NCI-H82 treated with DMSO at 0.1 percent for 48 hours (cell line): ENCODE data around the gene SEPTIN12.

Source experiments
- DNase-seq: peaks from one replicate; lab custom pipeline; 2025; ENCODE audit not compliant: unreplicated experiment; lab: John Stamatoyannopoulos, UW

SEPTIN12 gene, protein sequence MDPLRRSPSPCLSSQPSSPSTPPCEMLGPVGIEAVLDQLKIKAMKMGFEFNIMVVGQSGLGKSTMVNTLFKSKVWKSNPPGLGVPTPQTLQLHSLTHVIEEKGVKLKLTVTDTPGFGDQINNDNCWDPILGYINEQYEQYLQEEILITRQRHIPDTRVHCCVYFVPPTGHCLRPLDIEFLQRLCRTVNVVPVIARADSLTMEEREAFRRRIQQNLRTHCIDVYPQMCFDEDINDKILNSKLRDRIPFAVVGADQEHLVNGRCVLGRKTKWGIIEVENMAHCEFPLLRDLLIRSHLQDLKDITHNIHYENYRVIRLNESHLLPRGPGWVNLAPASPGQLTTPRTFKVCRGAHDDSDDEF

DNA sequence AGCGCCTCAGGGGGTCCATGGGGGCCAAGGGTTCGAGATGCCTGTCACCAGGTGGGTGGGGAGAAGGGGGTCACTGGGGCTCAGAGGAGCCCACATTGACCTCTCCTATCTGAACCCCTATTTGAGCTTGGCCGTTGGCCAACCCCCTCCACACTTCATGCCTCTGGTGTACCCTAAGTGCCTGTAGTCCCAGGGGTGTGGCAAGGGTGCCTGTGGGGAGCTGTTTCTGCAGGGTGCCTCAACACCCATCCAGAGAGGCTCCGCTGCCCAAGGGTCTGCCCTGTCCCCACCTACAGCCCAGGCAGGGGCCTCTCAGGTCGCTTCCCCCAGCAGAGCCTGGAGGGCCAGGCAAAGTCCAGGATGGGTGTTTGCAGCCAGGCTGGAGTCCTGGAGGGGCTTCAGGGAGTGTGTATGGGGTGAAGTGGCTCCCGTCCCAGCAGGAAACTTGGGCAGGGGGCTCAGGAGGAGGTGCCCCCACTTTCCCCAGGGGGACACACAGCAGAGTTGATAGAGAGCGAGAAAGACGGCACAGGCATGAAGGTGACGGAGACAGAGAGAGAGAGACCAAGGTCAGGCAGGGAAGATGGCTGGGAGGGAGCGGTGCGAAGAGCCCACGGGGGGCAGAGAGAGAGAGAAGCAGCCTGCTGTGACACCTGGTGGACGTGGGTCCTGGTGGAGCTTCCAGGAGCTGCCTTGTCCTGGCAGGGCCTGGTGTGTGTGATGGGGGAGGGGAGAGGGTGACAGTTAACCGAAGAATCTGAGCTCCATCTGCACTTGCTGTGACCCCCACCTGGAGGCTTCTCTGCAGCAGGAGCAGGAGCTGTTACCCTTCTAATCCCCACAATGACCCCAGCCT, at the start of gene SEPTIN12:
TSS of gene SEPTIN12 (minus strand) at position 719 of the 856 bp plus-strand sequence. CDS start at position 19, 700 bp downstream.
- DNase-seq, result peak; percentile 99

DNA sequence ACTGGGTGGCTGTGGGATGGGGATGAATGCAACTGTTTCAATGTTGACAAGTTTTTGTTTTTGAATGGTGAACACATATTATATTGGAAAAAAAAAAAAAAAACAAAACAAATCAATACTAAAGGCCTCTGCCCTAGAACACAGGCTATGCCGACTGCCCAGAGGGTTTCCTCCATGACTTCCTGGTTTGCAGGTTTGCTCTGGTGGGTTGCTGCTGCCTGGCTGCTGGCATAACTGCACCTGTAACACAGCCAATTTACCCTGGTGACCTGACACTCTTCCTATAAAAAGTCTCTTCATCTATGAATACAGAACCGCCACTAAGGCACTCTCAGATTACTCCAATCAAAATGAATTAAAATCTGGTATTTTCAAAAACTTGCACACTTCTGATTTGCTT, 48.6 kb upstream of the SEPTIN12 start:
- no peak for DNase-seq

DNA sequence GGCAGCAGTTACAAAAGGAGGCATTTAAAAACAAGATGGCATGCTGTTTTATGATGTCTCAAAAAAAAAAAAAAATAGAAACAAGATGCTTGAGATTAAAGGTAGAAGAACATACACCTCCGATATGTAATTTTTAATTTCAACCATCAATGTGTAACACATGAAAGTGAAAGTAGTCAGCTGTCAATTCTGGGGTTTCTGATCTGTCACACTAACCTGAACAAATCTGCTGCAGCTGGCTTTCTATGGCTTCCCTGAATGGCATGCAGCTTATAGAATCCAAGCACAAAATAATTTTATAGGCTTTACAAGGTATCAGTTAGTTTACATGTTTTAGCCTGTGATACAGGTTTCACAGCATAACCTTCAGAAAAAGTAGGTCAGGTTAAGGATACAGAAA, 45.4 kb upstream of the SEPTIN12 start:
- DNase-seq, result no peak

DNA sequence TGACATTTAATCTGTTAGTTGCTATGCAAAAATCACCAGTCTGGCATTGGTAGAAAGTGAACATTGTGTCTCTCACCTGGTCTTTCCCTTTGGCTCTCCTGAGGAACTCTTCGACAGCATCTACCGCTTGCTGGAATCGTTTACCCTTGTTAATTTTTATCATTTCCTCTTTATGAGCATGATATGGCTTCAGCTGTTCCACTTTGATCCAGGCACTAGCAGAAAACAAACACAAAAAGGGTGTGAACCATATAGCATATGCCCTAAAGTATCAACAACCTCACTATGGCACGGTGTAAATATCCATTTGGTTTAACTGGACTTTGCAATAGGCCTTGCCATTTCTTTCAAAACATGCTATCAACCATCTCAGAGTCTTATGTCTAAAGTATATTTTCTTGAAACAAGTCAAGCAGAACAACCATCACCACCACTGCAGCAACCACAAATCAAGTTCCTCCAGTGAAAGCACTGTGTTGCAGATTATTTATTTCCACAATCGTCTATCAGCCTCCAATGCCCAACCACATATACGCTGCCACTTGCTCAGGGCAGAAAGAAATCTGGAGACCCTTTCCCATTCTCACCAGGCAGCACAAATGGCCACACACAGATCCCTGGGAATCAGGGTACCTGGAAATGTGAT, 44.7 kb upstream of the SEPTIN12 start:
- DNase-seq, result no peak

DNA sequence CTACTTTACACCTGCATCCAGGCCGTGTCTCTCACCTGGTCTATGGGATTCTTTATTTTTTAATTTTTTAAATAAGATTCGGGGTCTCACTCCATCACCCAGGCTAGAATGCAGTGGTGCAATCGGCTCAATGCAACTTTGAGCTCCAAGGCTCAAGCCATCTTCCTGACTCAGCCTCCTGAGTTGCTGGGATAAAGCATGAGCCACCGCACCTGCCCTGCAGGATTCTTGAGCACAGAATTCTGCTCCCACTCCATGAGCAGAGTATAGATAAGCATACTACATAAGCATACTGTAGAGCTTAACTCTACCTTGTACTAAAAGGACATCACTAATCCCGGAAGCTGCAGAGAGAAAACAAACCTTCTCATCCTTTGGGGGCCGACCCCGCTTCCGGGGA, 43.5 kb upstream of the SEPTIN12 start:
- DNase-seq, result no peak

GRCh38 chr16:4830408-4830807, 42.3 kb upstream of the SEPTIN12 start:
- no peak for DNase-seq

GRCh38 chr16:4828567-4829321, 40.6 kb upstream of the SEPTIN12 start:
- DNase-seq, result no peak

DNA sequence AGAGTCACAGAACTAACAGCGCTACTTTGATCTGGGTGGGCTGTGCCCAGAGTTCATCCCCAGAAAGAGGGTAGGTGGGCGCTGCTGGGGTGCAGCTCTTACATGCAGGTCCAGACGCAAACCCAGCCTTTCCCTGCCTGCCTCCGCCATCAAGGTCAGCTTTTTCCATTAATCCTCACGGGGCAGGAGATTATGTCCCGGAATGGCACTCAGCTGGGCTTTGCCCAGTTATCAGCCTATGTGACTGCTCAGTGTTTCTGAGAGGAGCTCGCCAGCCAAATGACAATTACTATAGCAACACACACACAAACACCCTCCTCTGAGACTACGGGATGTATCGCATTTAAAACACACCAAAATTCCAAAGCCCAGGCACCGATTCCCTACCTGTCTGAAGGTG, 38.8 kb upstream of the SEPTIN12 start:
- DNase-seq, result no peak

- no peak for DNase-seq
Measured at GRCh38 chr16:4826526-4826925, 38.4 kb upstream of the SEPTIN12 start.

DNA sequence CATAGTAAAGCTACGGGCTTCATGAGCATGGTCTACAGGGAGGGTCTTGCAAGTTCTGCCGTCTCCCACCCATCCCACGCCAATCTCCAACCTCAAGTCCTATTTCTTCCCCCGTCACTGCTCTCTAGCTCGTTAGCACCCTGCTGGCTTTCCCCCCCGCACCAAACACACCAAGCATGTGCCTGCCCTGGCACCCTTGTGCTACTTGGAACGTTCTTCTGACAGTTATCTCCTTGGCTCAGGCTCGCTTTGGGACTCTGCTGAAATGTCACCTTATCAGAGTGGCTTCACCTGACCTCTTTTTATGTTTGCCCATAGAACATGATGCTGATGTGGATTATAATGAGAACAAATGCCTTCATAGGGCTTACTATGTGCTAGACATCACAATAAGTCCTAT, 37.1 kb upstream of the SEPTIN12 start:
- no peak for DNase-seq

DNA sequence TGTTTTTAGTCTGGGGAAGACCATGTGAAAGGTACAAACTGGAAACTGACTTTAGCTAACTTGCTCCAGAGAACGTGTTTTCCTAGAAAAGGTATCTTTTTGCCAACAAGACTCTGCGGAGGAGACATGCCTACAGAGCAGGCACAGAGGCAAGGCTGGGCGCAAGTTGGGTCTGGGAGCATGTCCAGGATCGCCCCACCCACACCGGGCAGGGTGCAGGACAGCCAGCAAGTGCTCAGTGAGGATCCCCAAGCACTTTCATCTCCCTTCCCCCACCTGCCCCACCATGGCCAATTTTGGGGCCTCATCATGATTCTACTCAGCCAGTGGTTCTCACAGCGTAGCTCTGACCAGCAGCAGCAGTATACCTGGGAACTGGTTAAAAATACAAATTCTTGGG, 32.5 kb upstream of the SEPTIN12 start:
- no peak for DNase-seq

GRCh38 chr16:4814542-4815173, 26.5 kb upstream of the SEPTIN12 start:
- no peak for DNase-seq

GRCh38 chr16:4814046-4814445, 25.9 kb upstream of the SEPTIN12 start:
- DNase-seq, result no peak

GRCh38 chr16:4813251-4814003, 25.3 kb upstream of the SEPTIN12 start:
- no peak for DNase-seq

GRCh38 chr16:4811773-4812172, 23.6 kb upstream of the SEPTIN12 start:
- no peak for DNase-seq

- DNase-seq, result no peak
Measured at GRCh38 chr16:4811242-4811641, 23.1 kb upstream of the SEPTIN12 start.

GRCh38 chr16:4806280-4806679, 18.1 kb upstream of the SEPTIN12 start:
- DNase-seq, result no peak

DNA sequence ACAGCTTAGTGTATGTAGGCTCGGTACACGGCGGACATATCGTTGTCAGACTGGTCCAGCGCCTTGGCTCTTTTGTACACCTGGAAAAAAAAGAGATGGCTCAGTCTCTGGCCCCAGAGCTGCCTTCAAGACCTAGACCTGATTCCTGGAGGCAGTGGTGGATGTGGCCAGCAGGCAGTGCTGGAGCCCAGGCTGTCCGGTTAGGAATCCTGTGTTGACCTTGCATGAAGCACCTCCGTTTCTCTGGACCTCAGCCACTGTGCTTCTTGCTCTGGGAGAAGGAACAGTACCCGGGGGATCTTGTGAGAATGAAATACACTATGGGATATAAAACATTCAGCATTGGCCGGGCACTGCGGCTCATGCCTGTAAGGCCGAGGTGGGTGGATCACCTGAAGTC, 17.1 kb upstream of the SEPTIN12 start:
- DNase-seq, result no peak

- DNase-seq, result no peak
Measured at GRCh38 chr16:4803898-4804762, 16.0 kb upstream of the SEPTIN12 start.
